Measurements from ENCODE around the gene CPNE8.

- TF ChIP-seq CTCF (IDR thresholded peaks at IDR 0.05) (no peak), EP300 (IDR thresholded peaks at IDR 0.05) (no peak), POLR2A (IDR thresholded peaks at IDR 0.05) (no peak)
Measured at GRCh38 chr12:38889297-38889815, 16.0 kb downstream of the CPNE8 start.

Measured in stomach (tissue), 4 donors.